HEK293 (cell line): ENCODE measurements around the gene TMEM259.

Experiments used
- ATF2 ChIP-seq: fragments of 450-650 bp; formaldehyde crosslinking; IDR thresholded peaks from 2 replicates; pipeline ENCODE4 v1.5.1; 2016; ENCODE audit warnings: missing biosample characterization, missing genetic modification characterization, low read depth
- BCL11B ChIP-seq: fragments of 450-650 bp; formaldehyde crosslinking; IDR thresholded peaks from 2 replicates; pipeline ENCODE4 v1.5.1; 2016; ENCODE audit warnings: low read depth, missing biosample characterization, missing genetic modification characterization
- BCL6B ChIP-seq: fragments of 450-650 bp; formaldehyde crosslinking; IDR thresholded peaks from 2 replicates; pipeline ENCODE4 v1.5.1; 2017; ENCODE audit warnings: missing biosample characterization, missing genetic modification characterization
- EGR2 ChIP-seq: fragments of 450-650 bp; formaldehyde crosslinking; IDR thresholded peaks from 2 replicates; pipeline ENCODE4 v1.5.1; 2016; ENCODE audit warnings: low read depth, missing biosample characterization, missing genetic modification characterization
- FEZF1 ChIP-seq: fragments of 450-650 bp; formaldehyde crosslinking; IDR thresholded peaks from 2 replicates; pipeline ENCODE4 v1.5.1; 2016; ENCODE audit warnings: missing biosample characterization, missing genetic modification characterization
- GLIS1 ChIP-seq: fragments of 450-650 bp; formaldehyde crosslinking; IDR thresholded peaks from 2 replicates; pipeline ENCODE4 v1.5.1; 2016; ENCODE audit warnings: missing biosample characterization, missing genetic modification characterization
- INSM2 ChIP-seq: fragments of 450-650 bp; formaldehyde crosslinking; IDR thresholded peaks from 2 replicates; pipeline ENCODE4 v1.5.1; 2016; ENCODE audit warnings: missing biosample characterization, missing genetic modification characterization
- KLF1 ChIP-seq: fragments of 450-650 bp; formaldehyde crosslinking; IDR thresholded peaks from 2 replicates; pipeline ENCODE4 v1.5.1; 2016; ENCODE audit warnings: missing biosample characterization, missing genetic modification characterization
- KLF17 ChIP-seq: fragments of 450-650 bp; formaldehyde crosslinking; IDR thresholded peaks from 2 replicates; pipeline ENCODE4 v1.5.1; 2016; ENCODE audit warnings: missing biosample characterization, missing genetic modification characterization
- MYNN ChIP-seq: fragments of 450-650 bp; formaldehyde crosslinking; IDR thresholded peaks from 2 replicates; pipeline ENCODE4 v1.5.1; 2016; ENCODE audit warnings: missing biosample characterization, missing genetic modification characterization, borderline replicate concordance
- OSR2 ChIP-seq: fragments of 450-650 bp; formaldehyde crosslinking; IDR thresholded peaks from 2 replicates; pipeline ENCODE4 v1.5.1; 2016; ENCODE audit warnings: missing biosample characterization, missing genetic modification characterization
- SP3 ChIP-seq: fragments of 450-650 bp; formaldehyde crosslinking; IDR thresholded peaks from 2 replicates; pipeline ENCODE4 v1.5.1; 2016; ENCODE audit warnings: missing biosample characterization, missing genetic modification characterization
- WT1 ChIP-seq: fragments of 450-650 bp; formaldehyde crosslinking; IDR thresholded peaks from 2 replicates; pipeline ENCODE4 v1.5.1; 2016; ENCODE audit warnings: missing biosample characterization, missing genetic modification characterization
- ZBTB8A ChIP-seq: fragments of 450-650 bp; formaldehyde crosslinking; IDR thresholded peaks from 2 replicates; pipeline ENCODE4 v1.5.1; 2016; ENCODE audit warnings: missing biosample characterization, missing genetic modification characterization
- ZNF121 ChIP-seq: fragments of 450-650 bp; formaldehyde crosslinking; IDR thresholded peaks from 2 replicates; pipeline ENCODE4 v1.5.1; 2016; ENCODE audit warnings: missing biosample characterization, missing genetic modification characterization
- ZNF146 ChIP-seq: fragments of 450-650 bp; formaldehyde crosslinking; IDR thresholded peaks from 2 replicates; pipeline ENCODE4 v1.5.1; 2016; ENCODE audit warnings: missing biosample characterization, missing genetic modification characterization
- ZNF157 ChIP-seq: fragments of 450-650 bp; formaldehyde crosslinking; IDR thresholded peaks from 2 replicates; pipeline ENCODE4 v1.5.1; 2016; ENCODE audit warnings: missing biosample characterization, missing genetic modification characterization
- ZNF16 ChIP-seq: fragments of 450-650 bp; formaldehyde crosslinking; IDR thresholded peaks from 2 replicates; pipeline ENCODE4 v1.5.1; 2016; ENCODE audit warnings: low read depth, missing biosample characterization, missing genetic modification characterization
- ZNF221 ChIP-seq: fragments of 450-650 bp; formaldehyde crosslinking; IDR thresholded peaks from 2 replicates; pipeline ENCODE4 v1.5.1; 2017; ENCODE audit warnings: missing biosample characterization, missing genetic modification characterization, borderline replicate concordance
- ZNF24 ChIP-seq: fragments of 450-650 bp; formaldehyde crosslinking; IDR thresholded peaks from 2 replicates; pipeline ENCODE4 v1.5.1; 2016; ENCODE audit warnings: missing biosample characterization, missing genetic modification characterization
- ZNF311 ChIP-seq: fragments of 450-650 bp; formaldehyde crosslinking; IDR thresholded peaks from 2 replicates; pipeline ENCODE4 v1.5.1; 2017; ENCODE audit warnings: missing biosample characterization, missing genetic modification characterization, borderline replicate concordance
- ZNF394 ChIP-seq: fragments of 450-650 bp; formaldehyde crosslinking; IDR thresholded peaks from 2 replicates; pipeline ENCODE4 v1.5.1; 2016; ENCODE audit warnings: missing biosample characterization, missing genetic modification characterization, mild to moderate bottlenecking, moderate library complexity, borderline replicate concordance
- ZNF416 ChIP-seq: fragments of 450-650 bp; formaldehyde crosslinking; IDR thresholded peaks from 2 replicates; pipeline ENCODE4 v1.5.1; 2016; ENCODE audit warnings: missing biosample characterization, missing genetic modification characterization
- ZNF521 ChIP-seq: fragments of 450-650 bp; formaldehyde crosslinking; IDR thresholded peaks from 2 replicates; pipeline ENCODE4 v1.5.1; 2017; ENCODE audit warnings: missing biosample characterization, mild to moderate bottlenecking, missing genetic modification characterization
- ZNF548 ChIP-seq: fragments of 450-650 bp; formaldehyde crosslinking; IDR thresholded peaks from 2 replicates; pipeline ENCODE4 v1.5.1; 2016; ENCODE audit warnings: missing biosample characterization, missing genetic modification characterization
- ZNF600 ChIP-seq: fragments of 450-650 bp; formaldehyde crosslinking; IDR thresholded peaks from 2 replicates; pipeline ENCODE4 v1.5.1; 2016; ENCODE audit warnings: missing biosample characterization, missing genetic modification characterization
- ZNF626 ChIP-seq: fragments of 450-650 bp; sonication (Bioruptor Pico); formaldehyde crosslinking; IDR thresholded peaks from 2 replicates; pipeline ENCODE4 v1.5.1; 2018; ENCODE audit warnings: missing biosample characterization, missing genetic modification characterization, inconsistent platforms
- ZNF654 ChIP-seq: fragments of 450-650 bp; formaldehyde crosslinking; IDR thresholded peaks from 2 replicates; pipeline ENCODE4 v1.5.1; 2016; ENCODE audit warnings: low read depth, missing biosample characterization, missing genetic modification characterization
- ZNF664 ChIP-seq: fragments of 450-650 bp; formaldehyde crosslinking; IDR thresholded peaks from 2 replicates; pipeline ENCODE4 v1.5.1; 2016; ENCODE audit warnings: missing biosample characterization, missing genetic modification characterization
- ZNF76 ChIP-seq: fragments of 450-650 bp; formaldehyde crosslinking; IDR thresholded peaks from 2 replicates; pipeline ENCODE4; 2016; ENCODE audit warnings: low read depth, missing biosample characterization, missing genetic modification characterization, borderline replicate concordance

TMEM259 gene

GRCh38 chr19:1017115-1017905, 3.6 kb downstream of the TMEM259 start (continued):
- no peak for TF ChIP-seq ZNF146 (tag by site-specific recombination)
- peak; percentile 71 for TF ChIP-seq SP3 (tag by site-specific recombination)
- no peak for TF ChIP-seq ZNF548 (tag by site-specific recombination)
- no peak for TF ChIP-seq FEZF1 (tag by site-specific recombination)
- peak; percentile 100 for TF ChIP-seq KLF1 (tag by site-specific recombination)
- no peak for TF ChIP-seq ZNF121 (tag by site-specific recombination)
- no peak for TF ChIP-seq ZNF626 (tag by site-specific recombination)
- no peak for TF ChIP-seq ZNF521
- no peak for TF ChIP-seq ZNF664 (tag by site-specific recombination)
- no peak for TF ChIP-seq MYNN (tag by site-specific recombination)
- peak; percentile 67 for TF ChIP-seq WT1
- no peak for TF ChIP-seq ZNF24 (tag by site-specific recombination)
- no peak for TF ChIP-seq ZNF221 (tag by site-specific recombination)
- TF ChIP-seq ZNF16, result no peak
- TF ChIP-seq EGR2, result peak; percentile 99
- TF ChIP-seq ATF2 (tag by site-specific recombination), result no peak
- TF ChIP-seq OSR2 (tag by site-specific recombination), result peak; percentile 37
- no peak for TF ChIP-seq ZNF157
- peak; percentile 31; the same call in 1 of the 2 replicates for TF ChIP-seq BCL11B (tag by site-specific recombination)
- TF ChIP-seq KLF17, result peak; percentile 94
- no peak for TF ChIP-seq ZNF416
- TF ChIP-seq ZNF600, result 0 out of 2 replicates have a peak, but pooled peaks have one; percentile 10
- TF ChIP-seq ZNF654 (tag by site-specific recombination), result no peak
- TF ChIP-seq ZNF311 (tag by site-specific recombination), result no peak
- TF ChIP-seq ZNF394 (tag by site-specific recombination), result no peak; the same call in 1 of the 2 replicates
- no peak for TF ChIP-seq BCL6B (tag by site-specific recombination)
- TF ChIP-seq INSM2 (tag by site-specific recombination), result peak; percentile 14; the same call in 1 of the 2 replicates
- no peak for TF ChIP-seq ZBTB8A (tag by site-specific recombination)
- TF ChIP-seq ZNF76 (tag by site-specific recombination), result no peak
- TF ChIP-seq GLIS1 (tag by site-specific recombination), result peak; percentile 91
